NAMALWA (cell line): Measurements from ENCODE around the gene PXDC1.
"Not testable (repeated sequence)": the region's sequence is repeated elsewhere in the genome, so short reads cannot be mapped to it uniquely, and the experiment has no call there.

Source experiments
- DNase-seq: peaks from one replicate; pipeline ENCODE4 v3.0.0-alpha.2; 2015; ENCODE audit warnings: low spot score

The PXDC1 gene

GRCh38 chr6:3782876-3783832 lies 31.6 kb upstream of the PXDC1 start:
- no peak for DNase-seq

- DNase-seq, result no peak
These were observed 30.0 kb upstream of the PXDC1 start for GRCh38 chr6:3781504-3781903.

- DNase-seq, result no peak
These were observed 28.0 kb upstream of the PXDC1 start for GRCh38 chr6:3779574-3779849.

GRCh38 chr6:3778701-3779573 lies 27.4 kb upstream of the PXDC1 start:
- DNase-seq, result no peak

- DNase-seq, result no peak
These were observed 26.4 kb upstream of the PXDC1 start for GRCh38 chr6:3777730-3778461.

- DNase-seq, result peak; percentile 8
These were observed 25.5 kb upstream of the PXDC1 start for GRCh38 chr6:3776881-3777507.

- DNase-seq, result no peak
These were observed 24.3 kb upstream of the PXDC1 start for GRCh38 chr6:3775847-3776246.

- DNase-seq, result no peak
These were observed 23.9 kb upstream of the PXDC1 start for GRCh38 chr6:3775386-3775785.

- DNase-seq, result no peak
These were observed 22.3 kb upstream of the PXDC1 start for GRCh38 chr6:3773678-3774298.

- not testable (repeated sequence) for DNase-seq
These were observed 20.9 kb upstream of the PXDC1 start for GRCh38 chr6:3772127-3772999.

GRCh38 chr6:3771407-3772011 lies 20.0 kb upstream of the PXDC1 start:
- no peak for DNase-seq

- no peak for DNase-seq
These were observed 18.7 kb upstream of the PXDC1 start for GRCh38 chr6:3770023-3770720.

- DNase-seq, result no peak
These were observed 18.1 kb upstream of the PXDC1 start for GRCh38 chr6:3769610-3770009.

GRCh38 chr6:3768502-3768901 lies 17.0 kb upstream of the PXDC1 start:
- no peak for DNase-seq

GRCh38 chr6:3767483-3767882 lies 16.0 kb upstream of the PXDC1 start:
- DNase-seq, result not testable (repeated sequence)

GRCh38 chr6:3766214-3766613 lies 14.7 kb upstream of the PXDC1 start:
- DNase-seq, result no peak

- no peak for DNase-seq
These were observed 13.9 kb upstream of the PXDC1 start for GRCh38 chr6:3765415-3765814.

GRCh38 chr6:3764516-3765335 lies 13.2 kb upstream of the PXDC1 start:
- no peak for DNase-seq

GRCh38 chr6:3762852-3763251 lies 11.3 kb upstream of the PXDC1 start:
- DNase-seq, result no peak
